ENCODE measurements around the gene LCN12. TPM values are rescaled to one million over a fixed set of nuclear protein-coding genes. Genes with fewer than 3 reads are reported as not detected.

The LCN12 gene
- total RNA-seq, 1 donor from 2014 or later: not detected

DNA sequence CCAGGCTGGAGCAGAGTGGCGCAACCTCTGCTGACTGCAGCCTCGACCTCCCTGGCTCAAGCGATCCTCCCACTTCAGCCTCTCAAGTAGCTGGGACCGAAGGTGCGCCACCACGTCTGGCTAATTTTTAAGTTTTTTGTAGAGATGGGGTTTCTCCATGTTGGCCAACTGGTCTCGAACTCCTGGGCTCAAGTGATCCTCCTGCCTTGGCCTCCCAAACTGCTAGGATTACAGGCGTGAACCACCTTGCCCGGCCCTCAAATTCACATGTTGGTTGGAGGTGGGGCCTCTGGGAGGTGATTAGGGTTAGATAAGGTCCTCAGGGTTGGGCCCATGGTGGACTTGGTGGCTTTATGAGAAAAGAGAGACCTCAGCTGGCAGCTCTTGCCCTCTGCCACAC lies 10.1 kb downstream of the LCN12 start:
- Histone ChIP-seq H3K9me3 (ENCODE audit: low read depth) (no peaks in the 10 kb centered on the region), H2AFZ (replicated peaks) (no peak overlapping the region), H3K4me1 (peaks cover 6% of the 10 kb centered on the region), H3K27ac (no peak overlapping the region), H4K20me1 (ENCODE audit: low read depth) (no peaks in the 10 kb centered on the region), H3K36me3 (no peaks in the 10 kb centered on the region), H3K79me2 (ENCODE audit: low read depth) (no peaks in the 10 kb centered on the region), H3F3A (ENCODE audit: low read depth) (no peaks in the 10 kb centered on the region), H3K4me3 (no peak overlapping the region), H3K4me2 (no peak overlapping the region), H3K9ac (no peak overlapping the region), H3K27me3 (no peaks in the 10 kb centered on the region)
- Mint-ChIP-seq H3K4me3 (no peak overlapping the region), H3K27me3 (ENCODE audit: insufficient read depth, low read depth) (peaks cover 5% of the 10 kb centered on the region), H3K27ac (no peak overlapping the region), H3K36me3 (no peaks in the 10 kb centered on the region), H3K4me1 (peaks cover 19% of the 10 kb centered on the region), H3K9me3 (no peaks in the 10 kb centered on the region)
- DNase-seq (ENCODE audit: low spot score): no peak
- no peak for TF ChIP-seq EZH2 (IDR thresholded peaks at IDR 0.05)
- no peak for TF ChIP-seq EZH2phosphoT487 (IDR thresholded peaks at IDR 0.05)
- TF ChIP-seq, protein P1, sequence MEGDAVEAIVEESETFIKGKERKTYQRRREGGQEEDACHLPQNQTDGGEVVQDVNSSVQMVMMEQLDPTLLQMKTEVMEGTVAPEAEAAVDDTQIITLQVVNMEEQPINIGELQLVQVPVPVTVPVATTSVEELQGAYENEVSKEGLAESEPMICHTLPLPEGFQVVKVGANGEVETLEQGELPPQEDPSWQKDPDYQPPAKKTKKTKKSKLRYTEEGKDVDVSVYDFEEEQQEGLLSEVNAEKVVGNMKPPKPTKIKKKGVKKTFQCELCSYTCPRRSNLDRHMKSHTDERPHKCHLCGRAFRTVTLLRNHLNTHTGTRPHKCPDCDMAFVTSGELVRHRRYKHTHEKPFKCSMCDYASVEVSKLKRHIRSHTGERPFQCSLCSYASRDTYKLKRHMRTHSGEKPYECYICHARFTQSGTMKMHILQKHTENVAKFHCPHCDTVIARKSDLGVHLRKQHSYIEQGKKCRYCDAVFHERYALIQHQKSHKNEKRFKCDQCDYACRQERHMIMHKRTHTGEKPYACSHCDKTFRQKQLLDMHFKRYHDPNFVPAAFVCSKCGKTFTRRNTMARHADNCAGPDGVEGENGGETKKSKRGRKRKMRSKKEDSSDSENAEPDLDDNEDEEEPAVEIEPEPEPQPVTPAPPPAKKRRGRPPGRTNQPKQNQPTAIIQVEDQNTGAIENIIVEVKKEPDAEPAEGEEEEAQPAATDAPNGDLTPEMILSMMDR (IDR thresholded peaks at IDR 0.05): no peak

DNA sequence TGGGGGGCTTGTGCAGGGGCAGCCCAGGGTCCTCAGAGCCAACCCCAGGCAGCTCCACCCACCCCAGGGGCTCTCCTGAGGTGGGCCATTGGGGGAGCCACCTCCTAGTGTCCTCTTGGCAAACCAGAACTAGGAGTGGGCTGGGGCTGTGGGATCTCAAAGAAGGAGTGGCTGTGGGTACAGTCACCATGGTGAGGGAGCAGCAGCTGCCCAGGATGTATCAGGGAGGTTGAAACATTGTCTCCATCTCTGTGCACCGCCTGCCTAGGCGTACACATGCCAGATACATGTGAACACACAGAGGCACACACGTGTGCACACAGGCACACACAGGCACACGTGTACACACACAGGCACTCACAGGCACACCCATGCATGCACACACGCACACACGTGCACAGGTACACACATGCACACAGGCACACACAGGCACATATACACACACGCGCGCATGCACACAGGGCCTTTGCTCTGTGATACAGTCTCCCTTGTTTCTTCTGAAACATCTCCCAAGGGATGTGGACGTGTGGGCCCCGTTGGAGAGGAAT lies 10.7 kb downstream of the LCN12 start:
- no peaks in the 10 kb centered on the region for H3K36me3 ChIP-seq
- Mint-ChIP-seq H3K27ac (peak overlapping the region; percentile 81), H3K4me1 (peaks cover 19% of the 10 kb centered on the region), H3K27me3 (ENCODE audit: insufficient read depth, low read depth) (peaks cover 5% of the 10 kb centered on the region), H3K36me3 (no peaks in the 10 kb centered on the region), H3K9me3 (no peaks in the 10 kb centered on the region), H3K4me3 (peak overlapping the region; percentile 55)
- H3K4me3 ChIP-seq: no peak overlapping the region
- no peaks in the 10 kb centered on the region for H4K20me1 ChIP-seq (ENCODE audit: low read depth)
- H3K9me3 ChIP-seq (ENCODE audit: low read depth): no peaks in the 10 kb centered on the region
- DNase-seq (ENCODE audit: low spot score): no peak
- H3K79me2 ChIP-seq (ENCODE audit: low read depth): no peaks in the 10 kb centered on the region
- no peaks in the 10 kb centered on the region for H3K27me3 ChIP-seq
- H3K4me2 ChIP-seq: no peak overlapping the region
- H3K9ac ChIP-seq: no peak overlapping the region
- TF ChIP-seq, protein P1 (IDR thresholded peaks at IDR 0.05): no peak
- no peak for TF ChIP-seq EZH2 (IDR thresholded peaks at IDR 0.05)
- peaks cover 6% of the 10 kb centered on the region for H3K4me1 ChIP-seq
- no peak overlapping the region for H3K27ac ChIP-seq
- H2AFZ ChIP-seq (replicated peaks): no peak overlapping the region
- no peaks in the 10 kb centered on the region for H3F3A ChIP-seq (ENCODE audit: low read depth)

DNA sequence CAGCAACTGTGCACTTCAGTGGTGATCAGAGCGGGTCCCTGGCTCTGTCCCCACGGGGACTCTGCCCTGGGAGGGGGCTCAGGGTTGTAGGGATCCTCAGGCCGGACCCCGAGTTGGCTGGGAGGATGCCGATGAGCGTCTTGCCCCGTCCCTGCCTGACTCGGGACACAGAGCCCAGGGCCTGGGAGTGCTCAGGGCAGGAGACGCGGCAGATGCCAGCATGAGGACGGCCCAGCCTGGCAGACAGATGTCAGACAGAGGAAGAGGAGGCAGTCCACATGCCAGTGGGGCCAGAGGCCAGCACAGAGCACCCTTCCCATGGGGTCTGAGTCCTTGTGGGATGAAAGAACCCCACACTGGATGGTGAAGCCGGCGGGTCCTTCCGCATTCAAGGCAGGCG lies 11.3 kb downstream of the LCN12 start:
- Histone ChIP-seq H3K9me3 (ENCODE audit: low read depth) (no peaks in the 10 kb centered on the region), H3K9ac (no peak overlapping the region), H2AFZ (replicated peaks) (no peak overlapping the region), H3K27ac (no peak overlapping the region), H3F3A (ENCODE audit: low read depth) (no peaks in the 10 kb centered on the region), H3K4me3 (no peak overlapping the region), H3K36me3 (no peaks in the 10 kb centered on the region), H3K4me2 (no peak overlapping the region), H3K79me2 (ENCODE audit: low read depth) (no peaks in the 10 kb centered on the region), H3K27me3 (no peaks in the 10 kb centered on the region), H4K20me1 (ENCODE audit: low read depth) (no peaks in the 10 kb centered on the region), H3K4me1 (peaks cover 6% of the 10 kb centered on the region)
- H3K27me3 Mint-ChIP-seq (ENCODE audit: insufficient read depth, low read depth): peaks cover 5% of the 10 kb centered on the region
- no peak for DNase-seq (ENCODE audit: low spot score)
- H3K36me3 Mint-ChIP-seq: no peaks in the 10 kb centered on the region
- TF ChIP-seq, protein P1 (IDR thresholded peaks at IDR 0.05): no peak
- TF ChIP-seq EZH2 (IDR thresholded peaks at IDR 0.05) (no peak), EZH2phosphoT487 (IDR thresholded peaks at IDR 0.05) (no peak)
- H3K9me3 Mint-ChIP-seq: no peaks in the 10 kb centered on the region
- peaks cover 19% of the 10 kb centered on the region for H3K4me1 Mint-ChIP-seq
- peak overlapping the region; percentile 55 for H3K4me3 Mint-ChIP-seq
- H3K27ac Mint-ChIP-seq: peak overlapping the region; percentile 81

All from neural progenitor cell (in vitro differentiated cells).